ENCODE results near the gene SLC6A11.

SLC6A11 gene

GRCh38 chr3:10808974-10809373 lies 7.1 kb upstream of the SLC6A11 start:
- Histone ChIP-seq H3K27me3 (ENCODE audit: low read depth) (no peaks in the 10 kb centered on the region), H3K4me1 (peaks cover 3% of the 10 kb centered on the region; the same call in 1 of the 2 replicates), H3K36me3 (replicated peaks) (no peaks in the 10 kb centered on the region), H3K4me3 (no peak overlapping the region), H3K9me3 (no peaks in the 10 kb centered on the region)
- in situ Hi-C loops (cut with MboI; ENCODE audit: low sequenced_read_pairs) = no loop called here
- no peak for DNase-seq (ENCODE audit: low spot score in 2 of 2)

- in situ Hi-C loops (cut with MboI; ENCODE audit: low sequenced_read_pairs) = no loop called here
- H3K4me1 ChIP-seq = no peaks in the 10 kb centered on the region
- H3K9me3 ChIP-seq = no peaks in the 10 kb centered on the region
- H3K36me3 ChIP-seq (replicated peaks) = no peaks in the 10 kb centered on the region
- no peak overlapping the region for H3K4me3 ChIP-seq
- DNase-seq (ENCODE audit: low spot score in 2 of 2) = no peak
- no peaks in the 10 kb centered on the region for H3K27me3 ChIP-seq (ENCODE audit: low read depth)
Observed at GRCh38 chr3:10810376-10810775, 5.7 kb upstream of the SLC6A11 start.

- no peaks in the 10 kb centered on the region for H3K36me3 ChIP-seq (replicated peaks)
- H3K4me3 ChIP-seq = no peak overlapping the region
- DNase-seq (ENCODE audit: low spot score in 2 of 2) = no peak
- H3K27me3 ChIP-seq (ENCODE audit: low read depth) = no peaks in the 10 kb centered on the region
- in situ Hi-C loops (cut with MboI; ENCODE audit: low sequenced_read_pairs) = no loop called here
- H3K4me1 ChIP-seq = no peaks in the 10 kb centered on the region
- H3K9me3 ChIP-seq = no peaks in the 10 kb centered on the region
Observed at GRCh38 chr3:10813425-10813824, 2.6 kb upstream of the SLC6A11 start.

GRCh38 chr3:10814623-10815022 lies 1.4 kb upstream of the SLC6A11 start:
- no peaks in the 10 kb centered on the region for H3K9me3 ChIP-seq
- no peak for DNase-seq (ENCODE audit: low spot score in 2 of 2)
- H3K36me3 ChIP-seq (replicated peaks) = no peaks in the 10 kb centered on the region
- H3K4me3 ChIP-seq = no peak overlapping the region
- H3K27me3 ChIP-seq (ENCODE audit: low read depth) = no peaks in the 10 kb centered on the region
- no peaks in the 10 kb centered on the region for H3K4me1 ChIP-seq
- in situ Hi-C loops (cut with MboI; ENCODE audit: low sequenced_read_pairs) = no loop called here

GRCh38 chr3:10815487-10815886 lies 541 bp upstream of the SLC6A11 start:
- Histone ChIP-seq H3K36me3 (replicated peaks) (no peaks in the 10 kb centered on the region), H3K27me3 (ENCODE audit: low read depth) (no peaks in the 10 kb centered on the region), H3K4me3 (no peak overlapping the region), H3K9me3 (no peaks in the 10 kb centered on the region), H3K4me1 (no peaks in the 10 kb centered on the region)
- in situ Hi-C loops (cut with MboI; ENCODE audit: low sequenced_read_pairs) = no loop called here
- no peak for DNase-seq (ENCODE audit: low spot score in 2 of 2)

- Histone ChIP-seq H3K27me3 (ENCODE audit: low read depth) (peaks cover 4% of the 10 kb centered on the region; the same call in 1 of the 2 replicates), H3K4me3 (no peak overlapping the region)
Observed at GRCh38 chr3:10816863-10817253, 830 bp downstream of the SLC6A11 start.

GRCh38 chr3:10817506-10817905 lies 1.5 kb downstream of the SLC6A11 start:
- Histone ChIP-seq H3K9me3 (no peaks in the 10 kb centered on the region), H3K4me3 (no peak overlapping the region), H3K4me1 (no peaks in the 10 kb centered on the region), H3K36me3 (replicated peaks) (no peaks in the 10 kb centered on the region), H3K27me3 (ENCODE audit: low read depth) (peaks cover 4% of the 10 kb centered on the region; the same call in 1 of the 2 replicates)
- no peak for DNase-seq (ENCODE audit: low spot score in 2 of 2)
- in situ Hi-C loops (cut with MboI; ENCODE audit: low sequenced_read_pairs) = no loop called here

More at GRCh38 chr3:10816863-10817253, 830 bp downstream of the SLC6A11 start:
- Histone ChIP-seq H3K4me1 (no peaks in the 10 kb centered on the region), H3K9me3 (no peaks in the 10 kb centered on the region), H3K36me3 (replicated peaks) (no peaks in the 10 kb centered on the region)
- DNase-seq (ENCODE audit: low spot score in 2 of 2) = no peak
- in situ Hi-C loops (cut with MboI; ENCODE audit: low sequenced_read_pairs) = no loop called here

- in situ Hi-C loops (cut with MboI; ENCODE audit: low sequenced_read_pairs) = no loop called here
Observed at GRCh38 chr3:10822055-10822454, 6.0 kb downstream of the SLC6A11 start.

GRCh38 chr3:10822708-10823515 lies 6.9 kb downstream of the SLC6A11 start:
- Histone ChIP-seq H3K36me3 (replicated peaks) (no peaks in the 10 kb centered on the region), H3K27me3 (ENCODE audit: low read depth) (peaks cover 4% of the 10 kb centered on the region; the same call in 1 of the 2 replicates), H3K4me3 (no peak overlapping the region), H3K9me3 (no peaks in the 10 kb centered on the region), H3K4me1 (no peaks in the 10 kb centered on the region)
- no peak for DNase-seq (ENCODE audit: low spot score in 2 of 2)
- in situ Hi-C loops (cut with MboI; ENCODE audit: low sequenced_read_pairs) = no loop called here

More at GRCh38 chr3:10822055-10822454, 6.0 kb downstream of the SLC6A11 start:
- H3K36me3 ChIP-seq (replicated peaks) = no peaks in the 10 kb centered on the region
- H3K4me1 ChIP-seq = no peaks in the 10 kb centered on the region
- H3K4me3 ChIP-seq = no peak overlapping the region
- DNase-seq (ENCODE audit: low spot score in 2 of 2) = no peak
- H3K27me3 ChIP-seq (ENCODE audit: low read depth) = peaks cover 4% of the 10 kb centered on the region; the same call in 1 of the 2 replicates
- H3K9me3 ChIP-seq = no peaks in the 10 kb centered on the region

- peaks cover 4% of the 10 kb centered on the region; the same call in 1 of the 2 replicates for H3K27me3 ChIP-seq (ENCODE audit: low read depth)
- no peak for DNase-seq (ENCODE audit: low spot score in 2 of 2)
- H3K9me3 ChIP-seq = no peaks in the 10 kb centered on the region
- no peaks in the 10 kb centered on the region for H3K4me1 ChIP-seq
- no peak overlapping the region for H3K4me3 ChIP-seq
- no peaks in the 10 kb centered on the region for H3K36me3 ChIP-seq (replicated peaks)
- in situ Hi-C loops (cut with MboI; ENCODE audit: low sequenced_read_pairs) = no loop called here
Observed at GRCh38 chr3:10823516-10823818, 7.4 kb downstream of the SLC6A11 start.

GRCh38 chr3:10824468-10824867 lies 8.4 kb downstream of the SLC6A11 start:
- Histone ChIP-seq H3K4me3 (no peak overlapping the region), H3K9me3 (no peaks in the 10 kb centered on the region), H3K36me3 (replicated peaks) (no peaks in the 10 kb centered on the region), H3K4me1 (no peaks in the 10 kb centered on the region), H3K27me3 (ENCODE audit: low read depth) (peaks cover 4% of the 10 kb centered on the region; the same call in 1 of the 2 replicates)
- in situ Hi-C loops (cut with MboI; ENCODE audit: low sequenced_read_pairs) = no loop called here
- no peak for DNase-seq (ENCODE audit: low spot score in 2 of 2)

- H3K36me3 ChIP-seq (replicated peaks) = no peaks in the 10 kb centered on the region
- peaks cover 12% of the 10 kb centered on the region for H3K27me3 ChIP-seq (ENCODE audit: low read depth)
- H3K4me1 ChIP-seq = no peaks in the 10 kb centered on the region
- no peak for DNase-seq (ENCODE audit: low spot score in 2 of 2)
- no peaks in the 10 kb centered on the region for H3K9me3 ChIP-seq
- H3K4me3 ChIP-seq = no peak overlapping the region
- in situ Hi-C loops (cut with MboI; ENCODE audit: low sequenced_read_pairs) = no loop called here
Observed at GRCh38 chr3:10833855-10834414, 17.9 kb downstream of the SLC6A11 start.

- Histone ChIP-seq H3K4me3 (no peak overlapping the region), H3K4me1 (no peaks in the 10 kb centered on the region)
Observed at GRCh38 chr3:10834951-10835350, 18.9 kb downstream of the SLC6A11 start.

GRCh38 chr3:10835406-10835805 lies 19.4 kb downstream of the SLC6A11 start:
- Histone ChIP-seq H3K9me3 (no peaks in the 10 kb centered on the region), H3K4me3 (no peak overlapping the region), H3K27me3 (ENCODE audit: low read depth) (peaks cover 12% of the 10 kb centered on the region), H3K4me1 (no peaks in the 10 kb centered on the region), H3K36me3 (replicated peaks) (no peaks in the 10 kb centered on the region)
- no peak for DNase-seq (ENCODE audit: low spot score in 2 of 2)
- in situ Hi-C loops (cut with MboI; ENCODE audit: low sequenced_read_pairs) = no loop called here

More at GRCh38 chr3:10834951-10835350, 18.9 kb downstream of the SLC6A11 start:
- Histone ChIP-seq H3K36me3 (replicated peaks) (no peaks in the 10 kb centered on the region), H3K9me3 (no peaks in the 10 kb centered on the region), H3K27me3 (ENCODE audit: low read depth) (peaks cover 12% of the 10 kb centered on the region)
- in situ Hi-C loops (cut with MboI; ENCODE audit: low sequenced_read_pairs) = no loop called here
- DNase-seq (ENCODE audit: low spot score in 2 of 2) = no peak

All from HAP-1 (cell line).